HEK293T (cell line): ENCODE results near the gene PAAF1.

Source experiments
- CTBP1 ChIP-seq: fragments of 450-650 bp; IDR thresholded peaks from 2 replicates; pipeline ENCODE4 v1.6.1; 2016; ENCODE audit warnings: borderline replicate concordance
- FOXA1 ChIP-seq: fragments of 450-650 bp; IDR thresholded peaks from 2 replicates; pipeline ENCODE4 v1.6.1; 2016; ENCODE audit warnings: mild to moderate bottlenecking
- FOXM1 ChIP-seq: fragments of 450-650 bp; IDR thresholded peaks from 2 replicates; pipeline ENCODE4 v1.6.1; 2017; ENCODE audit warnings: mild to moderate bottlenecking, borderline replicate concordance

DNA sequence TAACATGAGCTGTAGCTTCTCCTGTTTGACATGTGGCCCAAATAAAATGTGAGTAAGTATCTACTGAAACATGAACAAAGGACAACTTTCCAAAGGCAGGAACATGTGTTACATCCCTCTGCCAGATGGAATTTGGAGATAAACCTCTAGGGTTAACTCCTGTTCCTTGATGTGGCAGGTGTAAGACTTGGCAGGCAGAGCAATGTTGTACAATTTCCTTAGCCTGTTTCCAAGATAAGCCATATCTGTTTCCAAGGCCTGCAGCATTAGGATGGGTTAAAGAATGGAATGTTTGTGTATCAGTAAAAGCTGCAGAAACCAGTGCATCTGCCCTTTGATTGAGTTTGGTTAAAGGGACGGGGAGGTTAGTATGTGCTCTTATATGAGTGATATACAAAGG, 65.2 kb downstream of the PAAF1 start:
- no peak for TF ChIP-seq FOXM1
- no peak for TF ChIP-seq CTBP1
- TF ChIP-seq FOXA1 = no peak
